ENCODE results near the gene WAPL.
"Not testable (repeated sequence)": the region's sequence is repeated elsewhere in the genome, so short reads cannot be mapped to it uniquely, and the experiment has no call there.

The WAPL gene

GRCh38 chr10:86409183-86409582 is 112.4 kb downstream of the WAPL start:
- no peak for DNase-seq

DNA sequence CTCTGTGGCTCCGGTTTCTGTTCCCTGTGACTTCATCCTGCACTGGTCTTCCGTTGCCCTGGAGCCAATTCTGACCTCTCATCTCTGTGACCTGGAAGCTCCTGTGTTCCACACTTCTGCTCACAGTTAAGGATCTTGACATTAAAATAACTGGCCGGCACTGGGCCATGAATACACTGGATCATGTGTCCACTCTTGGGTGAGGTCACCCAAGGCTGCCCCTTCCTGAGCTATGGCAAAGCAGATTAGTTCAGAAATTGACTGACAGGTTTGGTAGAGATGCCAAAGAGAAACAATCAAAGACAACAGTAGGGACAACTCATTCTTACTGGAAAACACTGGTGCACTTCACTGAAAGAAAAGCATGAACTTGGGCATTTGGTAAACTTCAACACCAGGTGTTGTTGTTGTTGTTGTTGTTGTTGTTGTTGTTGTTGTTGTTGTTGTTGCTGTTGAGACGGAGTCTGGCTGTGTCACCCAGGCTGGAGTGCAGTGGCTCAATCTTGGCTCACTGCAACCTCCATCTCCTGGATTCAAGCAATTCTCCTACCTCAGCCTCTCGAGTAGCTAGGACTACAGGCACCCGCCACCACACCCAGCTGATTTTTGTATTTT is 118.3 kb downstream of the WAPL start:
- no peak for DNase-seq

DNA sequence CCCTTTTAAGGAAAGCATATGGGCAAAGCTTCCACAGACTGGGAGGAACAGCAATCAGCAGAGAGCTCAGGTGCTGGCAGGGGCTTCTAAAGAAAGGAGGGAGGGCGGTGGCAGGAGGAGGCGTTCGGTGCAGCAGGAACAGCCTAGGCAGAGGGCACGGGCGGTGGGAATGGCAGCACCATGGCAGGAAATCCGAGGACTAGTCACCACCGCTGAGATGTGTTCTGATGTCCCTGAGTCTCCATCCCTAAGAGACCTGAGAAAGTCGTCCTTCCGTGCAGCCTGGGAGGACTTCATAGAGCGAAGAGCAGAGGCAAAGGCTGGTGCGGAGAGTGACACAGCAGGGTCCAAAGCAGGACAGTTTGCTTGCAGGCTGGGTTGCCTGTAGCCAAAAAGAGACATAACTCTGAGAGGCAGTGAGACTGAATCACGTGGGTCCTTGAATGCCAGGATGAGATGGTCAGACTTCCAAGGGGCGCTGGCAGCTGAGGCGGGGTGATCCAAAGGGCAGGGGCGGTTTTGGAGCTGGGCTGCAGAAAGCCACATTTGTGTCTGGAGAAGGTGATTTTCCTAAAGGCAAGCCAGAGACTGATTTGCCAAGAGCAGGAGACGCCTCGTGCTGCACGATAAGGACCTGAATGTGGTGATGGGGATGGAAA is 119.2 kb downstream of the WAPL start:
- no peak for DNase-seq

GRCh38 chr10:86401588-86402282 is 119.9 kb downstream of the WAPL start:
- no peak for DNase-seq

- DNase-seq = no peak
Measured at GRCh38 chr10:86400705-86401587, 120.6 kb downstream of the WAPL start.

DNA sequence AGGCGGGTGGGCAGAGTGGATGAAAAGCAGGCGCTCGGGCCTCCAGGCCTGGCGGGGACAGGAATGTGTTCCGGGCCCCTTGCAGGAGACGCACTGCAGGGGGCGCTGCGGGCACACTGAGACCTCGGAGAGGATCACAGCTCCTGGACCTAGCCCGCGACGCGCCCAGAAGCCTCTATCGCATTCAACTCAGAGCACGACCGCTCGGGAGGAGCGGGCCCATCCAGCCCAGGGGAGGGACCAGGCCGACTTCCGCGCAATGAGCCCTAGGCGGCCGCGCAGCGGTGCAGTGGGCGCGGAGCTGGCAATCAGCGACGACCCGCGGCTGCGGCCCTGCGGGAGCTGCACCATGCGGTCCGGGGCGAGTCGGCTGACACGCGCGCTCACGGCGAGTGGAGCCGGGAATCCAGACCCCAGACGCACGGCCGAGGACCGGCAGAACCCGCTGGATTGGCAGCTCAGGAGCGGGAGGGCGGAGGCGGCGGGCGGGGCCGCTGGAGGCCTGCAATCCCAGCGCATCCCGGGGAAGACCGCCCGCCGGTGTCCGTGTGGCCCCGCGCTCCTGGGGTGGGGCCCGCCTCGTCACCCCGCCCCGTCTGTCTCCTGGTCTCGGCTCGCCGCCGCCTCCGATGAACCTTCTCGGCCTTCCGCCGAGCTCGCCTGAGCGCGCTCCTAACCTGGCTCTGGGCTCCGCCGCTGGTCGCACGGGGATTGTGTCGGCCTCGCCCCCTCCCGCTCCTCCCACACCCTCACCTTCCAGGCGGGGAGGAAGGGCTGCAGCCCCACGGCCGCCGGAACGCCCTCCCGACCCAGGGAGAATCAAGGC is 121.5 kb downstream of the WAPL start:
- peak; percentile 70 to 75 for DNase-seq

DNA sequence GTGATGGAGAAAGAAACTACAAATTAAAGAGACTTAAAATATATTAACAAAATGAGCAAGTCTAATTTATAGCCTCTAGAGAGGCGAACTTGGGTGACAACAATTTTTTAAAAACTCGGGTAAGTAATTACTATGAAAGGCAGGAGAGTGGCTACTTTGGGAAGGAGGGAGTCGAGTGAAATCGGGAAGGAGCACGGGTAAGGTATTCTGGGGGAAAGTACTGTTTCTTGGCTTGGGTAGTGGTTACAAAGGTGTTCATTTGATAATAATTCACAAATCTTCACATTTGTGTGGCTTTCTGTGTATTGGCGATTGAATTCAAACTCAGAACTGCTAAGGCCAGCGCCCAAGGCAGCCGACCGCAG is 122.1 kb downstream of the WAPL start:
- no peak for DNase-seq

GRCh38 chr10:86397120-86397519 is 124.5 kb downstream of the WAPL start:
- no peak for DNase-seq

DNA sequence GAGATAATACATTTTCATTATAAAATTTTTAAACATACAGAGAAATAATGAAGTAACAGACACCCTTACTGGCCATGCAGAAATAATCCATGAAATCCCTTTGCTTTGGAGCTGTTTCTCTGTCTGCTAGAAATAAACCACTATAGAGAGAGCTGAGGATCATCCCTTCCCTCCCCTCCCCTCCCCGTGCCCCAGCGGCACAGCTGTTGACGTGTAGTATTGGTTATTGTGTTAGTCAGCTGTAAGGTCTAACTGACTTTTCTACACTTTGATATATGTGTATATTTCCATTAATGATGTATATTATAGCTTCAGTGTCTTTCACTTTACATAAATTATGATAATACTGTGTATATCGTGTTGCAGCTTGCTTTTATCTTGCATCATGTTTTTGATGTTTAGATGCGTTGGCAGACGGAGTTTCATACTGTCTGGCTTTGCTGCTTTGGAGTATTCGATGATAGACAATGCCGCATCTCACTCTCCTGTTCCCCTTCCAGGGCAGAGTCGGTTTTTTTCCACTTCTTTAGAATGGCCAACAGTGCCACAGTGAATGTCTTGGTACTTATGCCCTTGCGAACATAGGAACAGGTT is 127.6 kb downstream of the WAPL start:
- no peak for DNase-seq

GRCh38 chr10:86393362-86393761 is 128.2 kb downstream of the WAPL start:
- no peak for DNase-seq

DNA sequence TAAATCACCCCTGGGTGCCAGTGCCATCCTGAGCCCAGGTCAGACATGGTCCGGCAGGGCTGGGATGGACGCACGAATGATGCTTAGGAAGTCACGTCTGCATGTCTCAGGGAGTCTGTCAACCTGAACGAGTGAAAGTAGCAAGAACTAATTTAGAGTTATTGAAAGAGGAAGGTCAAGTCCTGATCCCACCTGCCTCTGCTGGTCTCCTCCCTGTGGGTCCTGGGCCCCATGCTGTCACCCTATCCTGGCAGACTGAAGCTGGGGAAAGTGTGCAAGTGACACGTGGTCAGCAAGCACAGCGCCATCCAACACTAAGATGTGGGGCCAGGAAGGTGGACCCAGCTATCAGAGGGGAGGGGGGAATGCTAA is 128.9 kb downstream of the WAPL start:
- DNase-seq = no peak

- no peak for DNase-seq
Measured at GRCh38 chr10:86391986-86392722, 129.4 kb downstream of the WAPL start.

DNA sequence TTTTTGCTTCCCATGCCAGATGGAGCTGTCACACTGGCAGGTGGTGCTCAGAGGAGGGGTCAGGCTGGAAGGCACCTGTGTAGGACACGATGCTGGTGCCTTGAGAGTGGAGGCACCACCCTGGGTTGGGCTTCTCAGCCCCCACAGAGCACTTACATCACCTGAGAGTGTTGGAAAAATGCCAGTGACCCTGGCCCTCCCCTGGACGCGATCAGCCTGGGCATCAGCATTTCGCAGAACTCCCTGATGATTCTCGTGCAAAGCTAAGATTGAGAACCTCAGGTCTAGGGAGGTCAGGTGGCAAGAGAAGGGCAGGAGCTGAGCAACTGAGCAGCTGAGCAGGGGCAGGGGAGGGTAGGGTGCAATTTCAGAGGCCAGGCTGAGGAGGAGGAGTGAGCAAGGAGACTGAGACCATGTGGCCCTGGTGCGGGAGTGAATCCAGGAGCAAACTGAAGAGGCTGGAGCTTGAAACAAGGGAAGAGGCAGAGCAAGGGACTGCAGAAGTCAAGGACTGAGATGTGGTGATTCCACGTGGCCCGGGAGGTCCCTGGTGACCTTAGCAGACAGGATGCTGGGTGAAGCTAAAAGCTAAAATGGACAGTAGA is 130.3 kb downstream of the WAPL start:
- no peak for DNase-seq

- no peak for DNase-seq
Measured at GRCh38 chr10:86390337-86391120, 131.1 kb downstream of the WAPL start.

GRCh38 chr10:86389441-86390193 is 132.0 kb downstream of the WAPL start:
- no peak for DNase-seq

- not testable (repeated sequence) for DNase-seq
Measured at GRCh38 chr10:86389109-86389440, 132.5 kb downstream of the WAPL start.

- DNase-seq = no peak
Measured at GRCh38 chr10:86388119-86388704, 133.4 kb downstream of the WAPL start.

GRCh38 chr10:86387178-86387794 is 134.3 kb downstream of the WAPL start:
- DNase-seq = no peak

GRCh38 chr10:86385806-86386205 is 135.8 kb downstream of the WAPL start:
- DNase-seq = no peak
